ENCODE data around the gene GRIK1.
A peak's percentile ranks its signal among the peaks of the same experiment; 100 is the strongest.
"Not testable (repeated sequence)": the region's sequence is repeated elsewhere in the genome, so short reads cannot be mapped to it uniquely, and the experiment has no call there.

Gene GRIK1

GRCh38 chr21:29640080-29640508, 299.7 kb downstream of the GRIK1 start:
- DNase-seq: peak in 1 of 14 donors; percentile 6

- DNase-seq: no peak
These were observed 300.3 kb downstream of the GRIK1 start for GRCh38 chr21:29639366-29640079.

DNA sequence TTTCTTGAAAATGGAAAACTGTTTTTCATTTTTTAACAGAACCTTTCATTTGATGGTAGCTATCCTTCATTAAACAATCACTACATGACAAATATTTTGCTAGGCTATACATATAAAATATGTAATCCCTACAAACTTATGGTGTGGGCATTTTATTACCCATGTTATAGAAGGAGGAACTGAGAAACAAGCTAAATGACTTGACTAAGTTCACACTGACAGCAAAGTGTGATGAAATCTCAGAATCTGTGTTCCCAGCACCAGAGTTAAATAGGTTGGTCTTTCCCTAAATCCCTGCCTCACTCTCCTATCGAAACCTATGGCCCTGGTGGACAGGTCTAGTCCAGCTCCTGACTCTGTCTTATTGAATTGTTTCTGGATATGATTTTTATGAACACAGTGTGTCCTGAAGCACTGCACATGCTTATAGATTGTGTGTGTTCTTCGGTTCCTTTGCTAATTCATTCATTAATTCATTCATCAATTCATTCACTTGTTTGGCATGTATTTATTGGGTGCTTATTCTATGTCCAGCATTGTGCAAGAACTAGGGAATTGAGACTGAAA, 301.0 kb downstream of the GRIK1 start:
- no peak for DNase-seq

GRCh38 chr21:29638138-29638537, 301.7 kb downstream of the GRIK1 start:
- DNase-seq: no peak

DNA sequence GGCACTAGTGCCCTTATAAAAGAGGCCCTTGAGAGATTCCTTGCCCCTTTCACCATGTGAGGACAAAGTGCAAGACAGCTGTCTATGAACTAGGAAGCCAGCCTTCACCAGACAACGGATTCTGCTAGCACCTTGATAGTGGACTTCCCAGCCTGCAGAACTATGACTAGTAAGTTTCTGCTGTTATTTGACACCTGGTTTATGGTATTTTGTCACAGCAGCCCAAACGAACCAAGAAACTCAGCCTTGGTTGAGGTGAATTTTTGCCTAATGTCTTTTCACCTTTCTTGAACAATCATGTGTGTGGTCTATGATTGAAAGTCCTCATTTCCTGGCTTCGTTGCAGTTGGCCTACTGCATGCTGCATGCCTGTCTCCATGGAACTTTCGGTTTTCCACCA, 302.2 kb downstream of the GRIK1 start:
- DNase-seq: no peak

DNA sequence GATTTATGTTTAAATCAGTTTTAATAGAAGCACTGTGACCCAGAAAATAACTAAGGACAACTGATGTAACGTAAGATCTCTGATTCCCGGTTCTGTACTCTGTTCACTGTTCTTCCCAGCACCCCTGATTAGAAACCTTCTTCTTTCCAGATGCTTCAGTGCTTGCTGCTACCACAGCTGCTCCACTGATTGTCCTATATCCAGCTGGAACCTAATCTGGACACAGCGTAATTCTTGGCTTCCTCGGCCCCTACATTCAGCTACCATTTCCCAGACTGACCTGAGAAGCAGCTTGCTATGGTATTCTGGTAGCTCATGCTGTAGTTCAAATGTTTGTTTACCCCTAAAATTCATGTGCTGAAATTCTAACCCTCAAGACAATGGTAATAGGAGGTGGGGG, 302.7 kb downstream of the GRIK1 start:
- DNase-seq: no peak

- DNase-seq: no peak
These were observed 305.4 kb downstream of the GRIK1 start for GRCh38 chr21:29634418-29634817.

- DNase-seq: no peak
These were observed 306.0 kb downstream of the GRIK1 start for GRCh38 chr21:29633756-29634155.

DNA sequence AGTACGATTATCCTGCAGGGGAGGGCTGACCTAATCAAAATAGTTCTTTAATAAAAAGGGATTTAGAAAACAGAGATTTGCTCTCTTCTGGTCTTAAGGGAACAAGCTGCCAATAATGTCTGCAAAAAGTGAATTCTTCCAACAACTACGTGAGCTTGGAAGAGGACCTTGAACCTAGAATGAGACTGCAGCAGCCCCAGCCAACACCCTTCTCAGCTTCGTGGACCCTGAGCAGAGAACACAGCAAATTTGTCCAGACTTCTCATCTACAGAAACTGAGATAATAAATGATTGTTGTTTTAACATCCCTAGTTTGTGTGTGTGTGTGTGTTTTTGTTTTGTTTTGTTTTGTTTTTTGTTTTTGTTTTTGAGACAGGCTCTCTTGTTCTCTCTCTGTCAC, 309.4 kb downstream of the GRIK1 start:
- DNase-seq: no peak

DNA sequence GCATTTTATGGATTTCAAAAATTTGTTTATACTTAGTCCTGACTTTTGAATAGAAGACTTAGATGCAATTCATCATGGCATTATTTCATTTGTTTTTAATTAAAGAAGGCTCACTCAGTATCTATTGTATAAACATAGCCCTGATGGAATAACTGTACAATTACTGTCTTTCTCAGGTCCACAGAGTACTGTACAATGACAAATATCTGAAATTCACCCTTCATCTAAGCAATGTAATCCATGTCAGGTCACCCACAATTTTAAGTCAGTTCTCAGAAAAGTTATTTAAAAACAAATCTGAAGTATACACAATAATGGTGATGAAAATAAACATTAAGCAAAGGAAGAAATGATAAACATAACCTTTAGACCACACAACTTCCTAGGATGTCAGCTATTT, 311.9 kb downstream of the GRIK1 start:
- DNase-seq: no peak

- no peak for DNase-seq
These were observed 312.9 kb downstream of the GRIK1 start for GRCh38 chr21:29626801-29627470.

GRCh38 chr21:29625990-29626389, 313.8 kb downstream of the GRIK1 start:
- no peak for DNase-seq

- peak in 1 of 14 donors; percentile 5 for DNase-seq
These were observed 315.0 kb downstream of the GRIK1 start for GRCh38 chr21:29624776-29625175.

- DNase-seq: no peak
These were observed 318.3 kb downstream of the GRIK1 start for GRCh38 chr21:29621525-29621924.

- DNase-seq: no peak
These were observed 323.5 kb downstream of the GRIK1 start for GRCh38 chr21:29616209-29616751.

GRCh38 chr21:29613877-29614276, 325.9 kb downstream of the GRIK1 start:
- DNase-seq: no peak

DNA sequence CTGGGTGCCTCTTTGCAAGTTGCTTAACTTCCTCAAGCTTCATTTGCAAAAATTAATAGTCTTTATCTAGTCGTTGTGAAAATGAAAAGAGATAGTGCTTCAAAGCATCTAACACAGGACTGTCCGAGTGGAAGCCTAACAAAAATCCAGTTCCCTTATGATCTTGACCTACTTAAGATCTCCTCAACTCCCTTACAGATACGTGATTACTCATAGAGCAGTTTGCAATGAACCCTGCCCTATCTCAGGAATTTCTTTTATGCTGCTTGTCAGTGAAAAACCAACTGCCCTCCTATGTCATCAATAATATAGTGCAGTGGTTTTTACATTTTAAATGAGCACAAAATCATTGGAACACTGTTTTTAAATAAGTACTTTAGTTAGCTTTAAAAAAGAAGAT, 326.8 kb downstream of the GRIK1 start:
- DNase-seq: no peak

- DNase-seq: no peak
These were observed 328.9 kb downstream of the GRIK1 start for GRCh38 chr21:29610779-29611360.

DNA sequence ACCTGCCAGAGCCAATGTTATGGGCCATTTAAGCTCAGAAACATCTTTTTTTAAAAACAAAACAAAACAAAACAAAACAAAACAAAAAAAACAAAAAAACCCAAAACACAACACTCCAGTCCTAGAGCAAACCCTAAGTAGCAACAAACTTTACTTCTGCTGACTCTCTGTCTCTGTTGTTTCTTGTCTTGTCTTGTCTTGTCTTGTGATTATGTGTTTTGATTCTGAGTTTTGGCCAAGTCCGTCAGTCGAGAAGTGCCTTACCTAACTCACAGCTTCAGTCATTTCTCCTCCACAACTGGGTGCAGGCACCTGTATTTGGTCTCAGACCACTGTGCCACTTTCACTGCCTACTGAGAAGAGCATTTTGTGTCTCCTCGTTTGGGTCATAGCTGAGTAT, 333.2 kb downstream of the GRIK1 start:
- no peak for DNase-seq

GRCh38 chr21:29605219-29605618, 334.6 kb downstream of the GRIK1 start:
- DNase-seq: not testable (repeated sequence)

DNA sequence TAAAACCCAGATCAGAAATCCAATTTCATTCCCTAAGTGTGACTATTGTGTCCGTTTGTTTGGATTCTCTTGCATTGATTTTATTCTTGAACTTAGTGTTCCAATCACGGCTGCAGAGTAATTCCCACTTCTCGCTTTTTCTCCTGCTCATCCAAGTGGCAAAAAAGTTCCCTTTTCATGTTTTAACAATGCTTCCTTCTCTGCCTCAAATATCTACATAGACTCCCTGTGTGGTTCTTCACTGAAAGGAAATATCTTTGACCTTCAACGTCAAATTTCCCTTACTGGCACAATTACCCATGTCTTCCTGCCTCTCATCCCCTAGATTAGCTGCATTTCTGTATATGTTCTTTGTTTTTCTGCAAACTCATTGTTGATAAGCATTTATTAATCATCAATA, 335.7 kb downstream of the GRIK1 start:
- DNase-seq: no peak

DNA sequence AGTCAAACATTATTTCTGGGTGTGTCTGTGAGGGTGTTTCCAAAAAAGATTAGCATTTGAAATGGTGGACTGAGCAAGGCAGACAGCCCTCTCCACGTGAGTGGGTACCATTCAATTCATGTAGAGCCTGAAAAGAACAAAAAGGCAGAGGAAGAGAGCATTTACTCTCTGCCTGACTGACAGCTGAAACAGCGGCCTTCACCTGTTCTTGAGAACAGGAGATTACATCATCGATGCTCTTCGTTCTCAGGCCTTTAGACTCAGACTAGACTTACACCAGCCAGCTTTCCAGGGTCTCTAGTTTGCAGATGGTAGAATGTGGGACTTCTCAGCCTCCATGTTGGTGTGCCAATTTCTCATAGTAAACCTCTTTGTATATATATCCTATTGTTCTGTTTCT, 338.7 kb downstream of the GRIK1 start:
- DNase-seq: no peak

GRCh38 chr21:29586696-29587095, 353.1 kb downstream of the GRIK1 start:
- no peak for DNase-seq

Measured in C1 segment of cervical spinal cord (tissue), 14 donors.